IMR-90 (cell line): Measurements from ENCODE around the gene POLD1.

Source experiments
- CEBPB ChIP-seq: IDR thresholded peaks from 2 replicates; pipeline ENCODE4 v1.6.1; 2012; ENCODE audit warnings: low read depth, low read length, improper control_type of control experiment
- CTCF ChIP-seq: conservative IDR thresholded peaks from 2 replicates; pipeline ENCODE4 v1.5.1; 2012; ENCODE audit warnings: mild to moderate bottlenecking, low read depth, low read length, improper control_type of control experiment
- ELK1 ChIP-seq: fragments of 150-350 bp; IDR thresholded peaks from 2 replicates; pipeline ENCODE4 v1.6.1; 2016; ENCODE audit warnings: low read depth, mild to moderate bottlenecking, low read length, moderate library complexity, borderline replicate concordance
- POLR2A ChIP-seq: IDR thresholded peaks from 2 replicates; pipeline ENCODE4 v1.6.1; 2012; ENCODE audit warnings: mild to moderate bottlenecking, low read depth, low read length
- RAD21 ChIP-seq: IDR thresholded peaks from 2 replicates; pipeline ENCODE4 v1.6.1; 2012; ENCODE audit warnings: low read length, improper control_type of control experiment
- SMC3 ChIP-seq: fragments of 150-350 bp; IDR thresholded peaks from 2 replicates; pipeline ENCODE4 v1.6.1; 2016; ENCODE audit warnings: low read depth, mild to moderate bottlenecking, antibody characterized with exemption, low read length, moderate library complexity

- TF ChIP-seq SMC3 (no peak), CTCF (no peak), RAD21 (no peak), POLR2A (no peak), CEBPB (no peak), ELK1 (no peak)
Measured at GRCh38 chr19:50430888-50431342, 46.8 kb downstream of the POLD1 start.
